SK-N-SH (cell line): ENCODE data around the gene ACTR6. TPM values are rescaled to one million over a fixed set of nuclear protein-coding genes. Genes with fewer than 3 reads are reported as not detected.

ENCODE experiments used
- CTCF ChIA-PET: fragments of 300-600, 350-600 bp; formaldehyde crosslinking; extraction: SDS; loops from one replicate; lab custom pipeline; 2021; lab: Yijun Ruan, JAX
- POLR2A ChIA-PET: fragments of 350-600 bp; sonication (Branson Sonifier 250); formaldehyde crosslinking; extraction: SDS; loops from one replicate; lab custom pipeline; 2020; ENCODE audit warnings: antibody characterized with exemption, inconsistent platforms; lab: Yijun Ruan, JAX
- DNase-seq: peaks from one replicate; pipeline ENCODE4 v3.0.0; 2012
- H2AFZ ChIP-seq: fragments of 200-600 bp; sonication (generic); 2 replicates; pipeline ENCODE4 v1.8.1; 2016; ENCODE audit warnings: antibody characterized with exemption, mild to moderate bottlenecking, low read depth
- H3F3A ChIP-seq: fragments of 200-600 bp; sonication (generic); replicated peaks from 2 replicates; pipeline ENCODE3; 2016; ENCODE audit warnings: antibody characterized with exemption, mild to moderate bottlenecking; ENCODE audit not compliant: insufficient read depth
- H3K27ac ChIP-seq, 2 experiments: fragments of 200-500 bp in 1 of 2; fragments of 200-600 bp in 1 of 2; sonication (Bioruptor generic) in 1 of 2; sonication (generic), shearing (Covaris generic) in 1 of 2; 2 replicates each; pipeline versions ENCODE4 v1.5.1 to v1.6.1; 2014 to 2016; ENCODE audit warnings: low read depth in 2 of 2, inconsistent platforms in 1 of 2, low read length in 1 of 2, mild to moderate bottlenecking in 1 of 2, mixed read lengths in 1 of 2
- H3K27me3 ChIP-seq: fragments of 200-600 bp; sonication (generic), shearing (Covaris generic); 2 replicates; pipeline ENCODE4 v1.6.1; 2016; ENCODE audit warnings: mixed run types; ENCODE audit not compliant: insufficient read depth
- H3K36me3 ChIP-seq, 2 experiments: fragments of 200-500 bp in 1 of 2; fragments of 200-600 bp in 1 of 2; sonication (Bioruptor generic) in 1 of 2; sonication (generic) in 1 of 2; replicated peaks in 1 of 2; 2 replicates each; pipeline versions ENCODE3 to v1.5.1; 2014 to 2016; ENCODE audit warnings: low read length in 1 of 2, mild to moderate bottlenecking in 1 of 2; ENCODE audit not compliant: insufficient read depth in 2 of 2, control insufficient read depth in 1 of 2
- H3K4me1 ChIP-seq, 2 experiments: fragments of 200-500 bp in 1 of 2; fragments of 200-600 bp in 1 of 2; sonication (Bioruptor generic) in 1 of 2; sonication (generic), shearing (Covaris generic) in 1 of 2; 2 replicates each; pipeline versions ENCODE4 v1.5.1 to v1.6.1; 2014 to 2016; ENCODE audit warnings: low read depth in 1 of 2, low read length in 1 of 2, mixed run types in 1 of 2; ENCODE audit not compliant: insufficient read depth in 2 of 2, control insufficient read depth in 1 of 2
- H3K4me2 ChIP-seq: fragments of 200-600 bp; sonication (generic), shearing (Covaris generic); 2 replicates; pipeline ENCODE4 v1.6.1; 2017; ENCODE audit warnings: mixed run types
- H3K4me3 ChIP-seq, 2 experiments: fragments of 200-500 bp in 1 of 2; fragments of 200-600 bp in 1 of 2; sonication (Bioruptor generic) in 1 of 2; sonication (generic), shearing (Covaris generic) in 1 of 2; 2 replicates each; pipeline versions ENCODE4 v1.5.1 to v1.8.1; 2014 to 2016; ENCODE audit warnings: low read depth in 2 of 2, inconsistent platforms in 1 of 2, low read length in 1 of 2, mild to moderate bottlenecking in 1 of 2, mixed read lengths in 1 of 2, moderate library complexity in 1 of 2
- H3K79me2 ChIP-seq: fragments of 200-600 bp; sonication (generic); 2 replicates; pipeline ENCODE4 v1.8.1; 2017; ENCODE audit warnings: mild to moderate bottlenecking; ENCODE audit not compliant: insufficient read depth
- H3K9ac ChIP-seq: fragments of 200-600 bp; sonication (generic); 2 replicates; pipeline ENCODE4 v1.6.1; 2017; ENCODE audit warnings: mixed run types
- H3K9me2 ChIP-seq: fragments of 200-600 bp; sonication (generic); 2 replicates; pipeline ENCODE4 v1.6.1; 2017; ENCODE audit warnings: mixed run types
- H3K9me3 ChIP-seq: fragments of 200-600 bp; sonication (generic); 2 replicates; pipeline ENCODE4 v1.6.1; 2017; ENCODE audit warnings: mixed run types, mild to moderate bottlenecking, moderate library complexity
- H4K20me1 ChIP-seq: fragments of 200-600 bp; sonication (generic); 2 replicates; pipeline ENCODE4 v1.6.1; 2017; ENCODE audit warnings: mild to moderate bottlenecking, mixed run types; ENCODE audit not compliant: insufficient read depth
- CHD2 ChIP-seq: fragments of 150-350 bp; IDR thresholded peaks from 2 replicates; pipeline ENCODE4 v1.6.1; 2018; ENCODE audit warnings: low read length; ENCODE audit not compliant: partially characterized antibody
- CTCF ChIP-seq: fragments of 200-600 bp; sonication (generic); IDR thresholded peaks from 2 replicates; pipeline ENCODE4 v1.6.1; 2017; ENCODE audit warnings: antibody characterized with exemption, mild to moderate bottlenecking, moderate library complexity
- EP300 ChIP-seq, 2 experiments: IDR thresholded peaks; 2 replicates each; pipeline versions ENCODE4 v1.4.0 to v1.6.1; 2012; ENCODE audit warnings: borderline replicate concordance in 1 of 2, low read depth in 1 of 2, low read length in 1 of 2
- EZH2phosphoT487 ChIP-seq: fragments of 200-600 bp; sonication (generic); IDR thresholded peaks from 2 replicates; pipeline ENCODE4 v1.6.1; 2017; ENCODE audit warnings: low read depth, mixed run types, mild to moderate bottlenecking, antibody characterized with exemption, moderate library complexity, borderline replicate concordance
- FOSL2 ChIP-seq: IDR thresholded peaks from 2 replicates; pipeline ENCODE4 v1.4.0; 2012; ENCODE audit warnings: low read depth, mild to moderate bottlenecking, moderate library complexity, borderline replicate concordance
- FOXM1 ChIP-seq: IDR thresholded peaks from 2 replicates; pipeline ENCODE4 v1.4.0; 2012; ENCODE audit warnings: low read depth, mild to moderate bottlenecking
- IRF3 ChIP-seq: fragments of 150-350 bp; IDR thresholded peaks from 2 replicates; pipeline ENCODE4 v1.6.1; 2016; ENCODE audit warnings: mild to moderate bottlenecking, low read depth, low read length
- MXI1 ChIP-seq: IDR thresholded peaks from 2 replicates; pipeline ENCODE4 v1.6.1; 2012; ENCODE audit warnings: mild to moderate bottlenecking, low read depth, low read length, improper control_type of control experiment
- NFIC ChIP-seq: IDR thresholded peaks from 2 replicates; pipeline ENCODE4 v1.4.0; 2012; ENCODE audit warnings: borderline replicate concordance
- NRF1 ChIP-seq: IDR thresholded peaks from 2 replicates; pipeline ENCODE4 v1.6.1; 2012; ENCODE audit warnings: low read depth, mild to moderate bottlenecking, low read length
- PBX3 ChIP-seq: IDR thresholded peaks from 2 replicates; pipeline ENCODE4; 2012
- RAD21 ChIP-seq: IDR thresholded peaks from 2 replicates; pipeline ENCODE4 v1.6.1; 2012; ENCODE audit warnings: mild to moderate bottlenecking, low read length
- RCOR1 ChIP-seq: fragments of 150-350 bp; IDR thresholded peaks from 2 replicates; pipeline ENCODE4 v1.6.1; 2017; ENCODE audit warnings: antibody characterized with exemption, low read length
- REST ChIP-seq: IDR thresholded peaks from 2 replicates; pipeline ENCODE4 v1.6.1; 2012; ENCODE audit warnings: mild to moderate bottlenecking, low read depth, low read length, moderate library complexity
- RXRA ChIP-seq: IDR thresholded peaks from 2 replicates; pipeline ENCODE4 v1.4.0; 2012; ENCODE audit warnings: low read depth, mild to moderate bottlenecking, borderline replicate concordance
- SMC3 ChIP-seq: IDR thresholded peaks from 2 replicates; pipeline ENCODE4 v1.6.1; 2012; ENCODE audit warnings: low read depth, low read length, improper control_type of control experiment
- TAF1 ChIP-seq: IDR thresholded peaks from 2 replicates; pipeline ENCODE4 v1.6.1; 2012; ENCODE audit warnings: low read depth, mild to moderate bottlenecking, low read length, moderate library complexity, borderline replicate concordance
- USF2 ChIP-seq: fragments of 150-350 bp; IDR thresholded peaks from 2 replicates; pipeline ENCODE4 v1.6.1; 2017; ENCODE audit warnings: antibody characterized with exemption, low read length, low read depth, borderline replicate concordance
- YY1 ChIP-seq: IDR thresholded peaks from 2 replicates; pipeline ENCODE4 v1.4.0; 2012; ENCODE audit warnings: low read depth, mild to moderate bottlenecking
- ZBTB33 ChIP-seq: IDR thresholded peaks from 2 replicates; pipeline ENCODE4 v1.4.0; 2012; ENCODE audit warnings: low read depth, borderline replicate concordance
- WGBS: methylation state at CpG from one replicate; pipeline ENCODE4 v1.1.6; 2017; ENCODE audit warnings: low lambda C conversion rate; 5-methylcytosine and 5-hydroxymethylcytosine counted together
- polyA plus RNA-seq, 3 experiments: library from polyadenylated mRNA; depleted of rRNA; stranded (reverse); fragments of >200 nt; gene quantifications; 2 replicates each; pipeline ENCODE4 v1.2.3, GENCODE V29; 2012

Gene ACTR6
- 20.6 and 21.5 TPM in 2 replicates for polyA plus RNA-seq (2012; rRNA removed)
- 29.8 and 53.4 TPM in 2 replicates for polyA plus RNA-seq (2012; cell fraction: cytosol; rRNA removed)
- polyA plus RNA-seq (2012; cell fraction: nucleus; rRNA removed) = 8.3 and 25.6 TPM in 2 replicates

GRCh38 chr12:100200463-100201181 lies at the start of gene ACTR6:
Gene ACTR6, plus strand, starts transcription at chr12:100200815. Its CDS starts 37 bp downstream, at chr12:100200852.
- Histone ChIP-seq H3F3A (peaks cover 16% of the 10 kb centered on the region), H4K20me1 (no peaks in the 10 kb centered on the region), H3K36me3 (peaks cover 8 to 10% of the 10 kb centered on the region in 2 experiments), H3K27ac (peak within 1 kb of the TSS; percentile 80 to 86), H2AFZ (peak within 1 kb of the TSS; percentile 96), H3K4me3 (peak within 1 kb of the TSS; percentile 79 to 96), H3K79me2 (peaks cover 45% of the 10 kb centered on the region), H3K4me2 (peak within 1 kb of the TSS; percentile 81), H3K27me3 (no peaks in the 10 kb centered on the region), H3K9ac (peak within 1 kb of the TSS; percentile 82), H3K4me1 (peaks cover 5 to 15% of the 10 kb centered on the region in 2 experiments; a peak in 2 of 4 replicates), H3K9me2 (no peaks in the 10 kb centered on the region), H3K9me3 (no peaks in the 10 kb centered on the region)
- 2% methylated on average over 38 of the region's 38 CpGs for WGBS
- ChIA-PET POLR2A (interaction anchor here (0.8 to 2.3 kb wide), 6 partner anchors 9 to 66 kb away, joined by 3 to 12 read pairs (median 6); partner anchors contain the start of genes DEPDC4 and SCYL2), CTCF (interaction anchor here (0.8 to 1.8 kb wide), 9 partner anchors 15 to 148 kb away, joined by 3 to 7 read pairs (median 4); no protein-coding TSS in a partner anchor)
- DNase-seq = peak; percentile 90
- no peak; the same call in 1 of the 2 replicates for TF ChIP-seq RAD21
- no peak for TF ChIP-seq EZH2phosphoT487
- no peak for TF ChIP-seq NFIC
- TF ChIP-seq PBX3 = peak; percentile 12; the same call in 1 of the 2 replicates
- no peak for TF ChIP-seq USF2
- peak; percentile 73; the same call in 1 of the 2 replicates for TF ChIP-seq YY1
- peak; percentile 96 for TF ChIP-seq MXI1
- TF ChIP-seq NRF1 = no peak
- TF ChIP-seq RCOR1 = no peak
- no peak for TF ChIP-seq IRF3
- TF ChIP-seq CTCF = no peak
- TF ChIP-seq FOSL2 = no peak
- TF ChIP-seq TAF1 = peak; percentile 94
- TF ChIP-seq SMC3 = 0 out of 2 replicates have a peak, but pooled peaks have one; percentile 11
- TF ChIP-seq REST = no peak
- TF ChIP-seq ZBTB33 = no peak
- no peak for TF ChIP-seq EP300 (IDR thresholded peaks at IDR 0.05; ENCODE audit: borderline replicate concordance in 1 of 2, low read depth in 1 of 2, low read length in 1 of 2)
- TF ChIP-seq RXRA = no peak
- TF ChIP-seq FOXM1 = no peak
- peak; percentile 55 for TF ChIP-seq CHD2
